GM23248 (cell line): ENCODE results near the gene SLC35E2B.

Source experiments
- EZH2 ChIP-seq: fragments of 200-600 bp; sonication (generic); IDR thresholded peaks from 2 replicates; pipeline ENCODE4 v1.6.1; 2018; ENCODE audit warnings: antibody characterized with exemption, mild to moderate bottlenecking; ENCODE audit not compliant: insufficient read depth, poor library complexity, severe bottlenecking
- EZH2phosphoT487 ChIP-seq: fragments of 200-600 bp; sonication (generic); IDR thresholded peaks from 2 replicates; pipeline ENCODE4 v1.6.1; 2018; ENCODE audit warnings: antibody characterized with exemption, moderate library complexity, mild to moderate bottlenecking, low read depth; ENCODE audit not compliant: insufficient read depth

- TF ChIP-seq EZH2 = no peak
- TF ChIP-seq EZH2phosphoT487 = no peak
These were observed 64.5 kb downstream of the SLC35E2B start for GRCh38 chr1:1627829-1628753.
